ENCODE data around the gene CYB5R2.

The CYB5R2 gene

DNA sequence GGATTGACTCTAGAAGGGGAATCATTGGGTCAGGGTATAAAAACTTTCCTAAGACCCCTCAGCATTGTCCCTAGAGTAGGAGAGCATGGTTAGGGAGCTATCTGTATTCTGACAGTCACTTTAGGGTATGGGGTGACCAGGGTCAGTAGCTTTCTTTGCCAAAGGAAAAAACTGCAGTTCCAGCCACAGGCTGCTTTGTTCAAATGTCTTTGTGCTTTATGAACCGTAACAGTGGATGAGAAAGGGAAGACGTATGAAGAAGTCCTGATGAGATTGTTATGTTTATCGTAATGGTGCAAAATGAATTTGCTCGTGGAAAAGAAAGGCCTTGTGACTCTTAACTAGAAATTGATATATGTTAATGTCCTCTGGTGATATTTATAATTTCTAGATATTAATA, 30.0 kb downstream of the CYB5R2 start:
- DNase-seq (ENCODE audit: low spot score in 2 of 2) (no peak), ATAC-seq (replicated peaks; ENCODE audit: extremely low read depth, poor library complexity, severe bottlenecking) (no peak)
- Mint-ChIP-seq H3K9me3 (no peaks in the 10 kb centered on the region), H3K36me3 (ENCODE audit: insufficient read depth) (peaks cover 3% of the 10 kb centered on the region), H3K27ac (ENCODE audit: low read depth) (no peak overlapping the region), H3K4me3 (no peak overlapping the region), H3K27me3 (no peaks in the 10 kb centered on the region), H3K4me1 (no peaks in the 10 kb centered on the region)

DNA sequence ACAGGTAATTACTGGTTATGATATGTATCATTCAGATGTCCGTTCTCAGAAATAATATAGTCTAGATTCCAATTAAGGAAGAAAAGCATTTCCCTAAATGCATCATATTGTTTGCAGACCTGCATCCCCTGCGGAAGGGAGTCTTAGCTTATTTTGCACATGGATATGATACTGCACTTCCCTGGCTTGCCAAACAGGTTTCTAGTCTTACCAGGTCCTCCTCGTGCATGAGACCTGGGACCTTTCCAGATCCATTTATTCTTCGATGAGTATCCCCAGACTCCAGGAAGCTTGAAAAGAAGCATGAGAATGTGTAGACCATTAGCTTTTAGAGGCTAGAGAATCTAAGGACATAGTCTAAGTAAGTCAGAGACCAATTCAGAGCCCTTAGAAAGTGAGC, 30.6 kb downstream of the CYB5R2 start:
- H3K27me3 Mint-ChIP-seq = no peaks in the 10 kb centered on the region
- H3K36me3 Mint-ChIP-seq (ENCODE audit: insufficient read depth) = peaks cover 2% of the 10 kb centered on the region
- no peaks in the 10 kb centered on the region for H3K4me1 Mint-ChIP-seq
- DNase-seq (ENCODE audit: low spot score in 2 of 2) = no peak
- ATAC-seq (replicated peaks; ENCODE audit: extremely low read depth, poor library complexity, severe bottlenecking) = no peak
- no peaks in the 10 kb centered on the region for H3K9me3 Mint-ChIP-seq
- no peak overlapping the region for H3K27ac Mint-ChIP-seq (ENCODE audit: low read depth)
- no peak overlapping the region for H3K4me3 Mint-ChIP-seq

DNA sequence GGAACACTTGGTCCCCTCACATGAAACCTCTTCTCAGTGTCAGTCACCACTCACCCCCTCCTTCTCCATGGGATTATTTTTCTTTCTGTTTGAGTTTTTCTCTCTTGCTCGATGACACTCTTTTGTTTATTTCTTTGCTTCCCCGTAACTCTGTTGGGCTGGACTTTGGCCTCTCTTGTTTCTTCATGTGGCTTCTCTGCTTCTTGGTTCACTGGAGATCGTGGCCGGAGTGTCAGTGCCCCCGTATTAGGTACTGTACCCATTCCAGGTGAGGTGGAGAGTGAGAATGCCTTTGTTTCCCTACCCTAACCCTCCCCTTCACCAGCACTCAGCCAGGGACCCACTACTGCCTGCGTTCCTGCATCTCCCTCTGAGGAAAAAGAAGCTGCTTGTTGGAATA, 32.5 kb downstream of the CYB5R2 start:
- DNase-seq (ENCODE audit: low spot score in 2 of 2) (no peak), ATAC-seq (replicated peaks; ENCODE audit: extremely low read depth, poor library complexity, severe bottlenecking) (no peak)
- Mint-ChIP-seq H3K9me3 (no peaks in the 10 kb centered on the region), H3K4me1 (no peaks in the 10 kb centered on the region), H3K27ac (ENCODE audit: low read depth) (no peak overlapping the region), H3K36me3 (ENCODE audit: insufficient read depth) (peaks cover 2% of the 10 kb centered on the region), H3K4me3 (no peak overlapping the region), H3K27me3 (no peaks in the 10 kb centered on the region)

DNA sequence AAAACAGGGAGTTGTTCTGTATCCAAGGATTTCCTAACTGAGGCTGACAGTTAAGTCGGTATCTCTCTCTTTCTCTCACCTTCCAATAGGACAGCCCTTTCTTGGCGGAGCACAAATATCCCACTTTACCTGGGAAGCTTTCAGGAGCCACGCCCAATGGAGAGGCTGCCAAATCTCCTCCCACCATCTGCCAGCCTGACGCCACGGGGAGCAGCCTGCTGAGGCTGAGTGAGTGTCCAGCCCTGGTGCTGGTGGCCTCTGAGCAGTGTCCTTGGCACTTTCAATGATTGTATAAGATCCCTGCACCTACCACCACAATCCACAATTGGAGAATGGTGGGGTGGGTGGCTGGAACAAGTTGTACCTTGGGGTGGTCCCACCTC, 33.7 kb downstream of the CYB5R2 start:
- Mint-ChIP-seq H3K4me3 (no peak overlapping the region), H3K4me1 (no peaks in the 10 kb centered on the region), H3K9me3 (no peaks in the 10 kb centered on the region), H3K27me3 (no peaks in the 10 kb centered on the region), H3K27ac (ENCODE audit: low read depth) (no peak overlapping the region), H3K36me3 (ENCODE audit: insufficient read depth) (peaks cover 2% of the 10 kb centered on the region)
- DNase-seq (ENCODE audit: low spot score in 2 of 2) = no peak
- no peak for ATAC-seq (replicated peaks; ENCODE audit: extremely low read depth, poor library complexity, severe bottlenecking)

DNA sequence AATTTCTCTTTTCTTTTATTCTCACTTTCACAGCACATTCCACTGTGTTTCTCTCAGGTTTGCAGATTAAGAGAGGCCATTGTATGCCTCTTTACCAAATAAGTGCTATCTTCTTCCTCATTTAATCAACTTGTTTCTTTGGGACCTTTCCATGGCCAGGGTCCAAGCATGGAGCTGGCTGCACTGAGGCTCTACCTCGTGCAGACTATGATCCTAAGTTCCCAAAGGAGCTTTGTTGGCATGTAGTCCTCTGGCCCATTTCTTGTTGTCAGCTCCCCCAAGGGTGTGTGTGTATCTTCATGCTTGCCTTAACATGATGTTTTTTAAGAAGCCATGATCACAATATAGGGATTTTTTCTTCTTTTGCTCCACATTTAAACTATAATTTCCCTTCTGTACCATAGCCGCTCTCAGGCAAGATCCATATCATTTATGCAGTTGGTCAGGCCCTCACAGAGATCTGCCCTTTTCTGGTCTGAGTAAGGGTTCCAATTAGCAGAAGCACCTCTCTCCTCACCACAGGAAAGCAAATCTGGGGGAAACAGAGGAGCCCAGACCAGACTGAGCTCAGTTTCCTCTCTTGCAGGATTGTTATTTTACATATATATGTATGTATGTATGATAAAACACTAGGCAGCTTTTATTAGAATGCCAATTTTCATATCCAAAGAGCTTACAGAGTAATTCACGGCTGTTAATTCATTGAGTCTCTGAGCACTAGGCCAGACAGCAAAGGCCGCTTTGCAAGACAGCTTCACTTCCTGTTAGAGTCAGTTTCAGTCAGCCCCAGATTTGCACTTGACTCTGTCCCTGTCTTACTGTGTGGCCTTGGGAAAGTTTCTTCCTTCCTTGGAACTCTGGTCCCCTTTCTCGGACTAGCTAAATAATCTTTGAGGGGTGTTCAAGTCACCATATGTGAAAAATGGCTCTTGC, 34.3 kb downstream of the CYB5R2 start:
- DNase-seq (ENCODE audit: low spot score in 2 of 2) = no peak
- Mint-ChIP-seq H3K27ac (ENCODE audit: low read depth) (no peak overlapping the region), H3K36me3 (ENCODE audit: insufficient read depth) (peaks cover 5% of the 10 kb centered on the region), H3K9me3 (no peaks in the 10 kb centered on the region), H3K27me3 (no peaks in the 10 kb centered on the region), H3K4me3 (no peak overlapping the region), H3K4me1 (no peaks in the 10 kb centered on the region)
- ATAC-seq (replicated peaks; ENCODE audit: extremely low read depth, poor library complexity, severe bottlenecking) = no peak

DNA sequence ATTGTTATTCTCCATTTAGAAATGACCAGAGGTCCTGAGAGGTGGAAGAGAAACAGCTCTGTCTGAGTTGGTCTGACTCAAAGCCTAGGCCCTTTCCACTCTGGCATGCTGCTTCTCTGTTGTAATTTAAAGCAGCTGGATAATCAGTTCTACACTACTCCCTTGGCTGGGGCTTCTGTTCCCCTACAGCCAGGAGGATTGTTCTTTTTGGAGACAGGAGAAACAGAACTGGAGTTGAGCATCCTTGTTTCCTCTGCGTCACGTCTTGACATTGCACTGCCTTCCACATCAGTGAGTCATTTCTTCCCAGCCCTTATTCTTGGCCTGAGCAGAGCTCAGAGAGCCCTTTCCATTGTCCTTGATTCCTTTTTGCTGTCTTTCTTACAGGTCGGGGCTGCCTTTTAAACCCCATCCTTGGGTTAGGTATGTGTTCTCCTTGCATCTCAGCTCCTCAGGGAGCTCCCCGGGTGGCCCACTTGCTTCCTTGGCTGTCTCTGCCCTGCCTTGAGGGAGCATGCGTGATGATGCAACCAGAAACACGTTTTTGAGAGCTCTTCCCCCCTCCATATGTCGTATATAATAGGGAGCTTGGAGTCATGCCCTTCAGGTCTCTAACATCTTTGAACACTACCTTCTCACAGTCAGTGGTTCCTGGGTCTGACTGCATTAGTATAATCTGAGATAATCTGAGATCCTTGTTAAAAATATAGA, 35.7 kb downstream of the CYB5R2 start:
- DNase-seq (ENCODE audit: low spot score in 2 of 2) (no peak), ATAC-seq (replicated peaks; ENCODE audit: extremely low read depth, poor library complexity, severe bottlenecking) (no peak)
- Mint-ChIP-seq H3K4me1 (no peaks in the 10 kb centered on the region), H3K27ac (ENCODE audit: low read depth) (no peak overlapping the region), H3K4me3 (no peak overlapping the region), H3K36me3 (ENCODE audit: insufficient read depth) (peaks cover 5% of the 10 kb centered on the region), H3K9me3 (no peaks in the 10 kb centered on the region), H3K27me3 (no peaks in the 10 kb centered on the region)

DNA sequence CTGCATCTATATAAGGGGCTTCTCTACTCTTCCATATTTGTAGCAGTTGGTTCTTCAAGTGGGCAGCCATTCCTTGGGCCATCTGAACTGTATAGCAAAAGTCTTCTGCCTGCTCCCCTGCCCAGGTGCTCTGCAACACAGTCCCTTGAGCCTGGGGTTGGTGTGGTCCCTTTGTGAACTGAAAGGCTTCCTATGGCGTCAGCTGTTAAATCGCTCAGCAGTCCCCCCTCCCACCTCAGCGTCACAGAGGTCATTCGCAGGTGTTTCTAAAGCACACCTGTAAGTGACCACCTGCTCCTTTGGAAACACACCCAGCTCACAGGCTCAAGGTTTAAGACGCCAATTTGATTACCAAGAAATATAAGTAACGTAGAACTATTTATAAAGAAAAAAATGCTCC, 37.0 kb downstream of the CYB5R2 start:
- ATAC-seq (replicated peaks; ENCODE audit: extremely low read depth, poor library complexity, severe bottlenecking) = no peak
- no peak overlapping the region for H3K27ac Mint-ChIP-seq (ENCODE audit: low read depth)

DNA sequence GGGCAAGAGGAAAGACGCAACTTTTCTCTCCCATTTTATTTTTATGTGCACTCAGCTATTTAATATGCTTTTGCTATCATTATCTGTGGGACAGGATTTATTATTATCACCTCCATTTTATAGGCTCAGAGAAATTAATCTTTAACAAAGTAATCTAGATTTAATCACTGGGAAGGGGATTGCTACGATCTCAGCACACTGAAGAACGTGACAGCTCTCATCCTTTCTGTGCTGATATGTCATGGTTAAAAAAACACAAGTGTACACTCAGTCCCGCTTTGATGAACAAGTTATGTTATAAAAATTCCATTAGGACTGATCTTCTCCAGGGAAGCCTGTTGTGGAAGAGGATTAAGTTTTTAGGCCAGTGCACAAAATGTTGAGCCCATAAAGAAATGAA, 37.6 kb downstream of the CYB5R2 start:
- Mint-ChIP-seq H3K4me3 (no peak overlapping the region), H3K27me3 (no peaks in the 10 kb centered on the region)

More for the DNA sequence above, 37.0 kb downstream of the CYB5R2 start:
- no peaks in the 10 kb centered on the region for H3K4me1 Mint-ChIP-seq
- H3K9me3 Mint-ChIP-seq = no peaks in the 10 kb centered on the region
- no peaks in the 10 kb centered on the region for H3K27me3 Mint-ChIP-seq
- no peak for DNase-seq (ENCODE audit: low spot score in 2 of 2)
- peaks cover 5% of the 10 kb centered on the region for H3K36me3 Mint-ChIP-seq (ENCODE audit: insufficient read depth)
- no peak overlapping the region for H3K4me3 Mint-ChIP-seq

DNA sequence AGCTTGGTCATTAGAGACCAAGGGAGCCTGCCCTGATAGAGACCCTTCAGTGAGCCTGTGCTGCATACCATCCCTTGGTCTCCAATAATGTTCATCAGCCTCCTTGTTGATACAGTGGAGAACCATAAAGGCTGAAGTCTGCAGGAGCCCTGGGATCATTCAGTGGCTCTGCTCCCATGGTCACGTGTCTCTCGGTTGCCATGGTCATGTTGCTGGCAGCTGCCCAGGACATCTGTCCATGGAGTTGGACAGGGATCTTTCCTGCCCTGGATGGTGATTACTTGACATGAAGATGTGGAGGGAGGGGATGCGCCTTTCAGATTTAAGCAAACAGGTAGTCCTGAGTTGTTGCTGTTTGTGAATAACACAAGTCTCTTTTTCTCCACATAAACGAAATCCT, 38.2 kb downstream of the CYB5R2 start:
- no peaks in the 10 kb centered on the region for H3K27me3 Mint-ChIP-seq
- H3K27ac Mint-ChIP-seq (ENCODE audit: low read depth) = no peak overlapping the region
- H3K4me1 Mint-ChIP-seq = no peaks in the 10 kb centered on the region
- DNase-seq (ENCODE audit: low spot score in 2 of 2) (no peak), ATAC-seq (replicated peaks; ENCODE audit: extremely low read depth, poor library complexity, severe bottlenecking) (no peak)
- no peaks in the 10 kb centered on the region for H3K9me3 Mint-ChIP-seq
- no peak overlapping the region for H3K4me3 Mint-ChIP-seq
- H3K36me3 Mint-ChIP-seq (ENCODE audit: insufficient read depth) = peaks cover 3% of the 10 kb centered on the region

More for the DNA sequence above, 37.6 kb downstream of the CYB5R2 start:
- Mint-ChIP-seq H3K4me1 (no peaks in the 10 kb centered on the region), H3K27ac (ENCODE audit: low read depth) (no peak overlapping the region), H3K36me3 (ENCODE audit: insufficient read depth) (peaks cover 3% of the 10 kb centered on the region), H3K9me3 (no peaks in the 10 kb centered on the region)
- DNase-seq (ENCODE audit: low spot score in 2 of 2) (no peak), ATAC-seq (replicated peaks; ENCODE audit: extremely low read depth, poor library complexity, severe bottlenecking) (no peak)

DNA sequence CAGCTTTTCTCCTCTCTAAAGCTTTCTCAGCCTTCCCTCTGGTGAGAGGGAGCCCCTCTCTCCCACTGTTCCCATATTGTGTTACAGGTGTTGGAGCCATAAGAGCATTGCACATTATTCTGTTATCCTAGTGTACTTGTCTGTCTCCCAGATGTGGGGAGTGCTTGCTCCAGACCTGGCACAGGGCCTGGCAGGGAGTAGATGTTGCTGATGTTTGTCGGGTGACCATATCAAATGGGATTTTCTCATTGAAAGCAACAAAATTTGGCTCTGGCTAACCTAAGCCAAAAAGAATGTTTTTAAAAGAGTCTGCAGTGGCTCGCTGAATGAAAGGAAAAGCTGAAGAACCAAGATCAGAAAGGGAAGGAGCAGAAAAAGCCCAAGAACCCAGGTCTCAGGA, 41.1 kb downstream of the CYB5R2 start:
- peaks cover 7% of the 10 kb centered on the region for H3K36me3 Mint-ChIP-seq (ENCODE audit: insufficient read depth)
- no peak overlapping the region for H3K27ac Mint-ChIP-seq (ENCODE audit: low read depth)
- DNase-seq (ENCODE audit: low spot score in 2 of 2) = no peak
- H3K27me3 Mint-ChIP-seq = no peaks in the 10 kb centered on the region
- no peaks in the 10 kb centered on the region for H3K4me1 Mint-ChIP-seq
- no peak for ATAC-seq (replicated peaks; ENCODE audit: extremely low read depth, poor library complexity, severe bottlenecking)
- no peaks in the 10 kb centered on the region for H3K9me3 Mint-ChIP-seq
- no peak overlapping the region for H3K4me3 Mint-ChIP-seq

DNA sequence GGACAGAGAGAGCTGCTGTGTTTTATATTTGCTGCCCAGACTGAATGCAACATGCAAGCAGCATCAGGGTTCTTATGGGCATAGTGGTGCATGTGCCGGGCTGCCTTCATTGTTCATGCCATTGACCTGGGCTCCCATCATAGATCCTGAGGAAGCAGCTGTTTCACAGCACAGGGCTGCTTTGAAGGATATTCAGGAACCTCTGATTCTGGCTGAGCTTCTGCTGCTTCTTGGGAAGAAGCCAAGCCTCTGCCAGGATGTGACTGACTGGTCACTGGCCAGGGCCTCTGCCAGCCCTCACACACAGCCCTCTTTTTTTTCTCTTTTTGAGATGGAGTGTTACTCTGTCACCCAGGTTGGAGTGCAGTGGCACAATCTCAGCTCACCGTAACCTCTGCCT, 43.3 kb downstream of the CYB5R2 start:
- ATAC-seq (replicated peaks; ENCODE audit: extremely low read depth, poor library complexity, severe bottlenecking) (no peak), DNase-seq (ENCODE audit: low spot score in 2 of 2) (no peak)
- peaks cover 7% of the 10 kb centered on the region for H3K36me3 Mint-ChIP-seq (ENCODE audit: insufficient read depth)
- H3K4me3 Mint-ChIP-seq = no peak overlapping the region
- H3K9me3 Mint-ChIP-seq = no peaks in the 10 kb centered on the region
- no peaks in the 10 kb centered on the region for H3K27me3 Mint-ChIP-seq
- H3K27ac Mint-ChIP-seq (ENCODE audit: low read depth) = no peak overlapping the region
- H3K4me1 Mint-ChIP-seq = no peaks in the 10 kb centered on the region

DNA sequence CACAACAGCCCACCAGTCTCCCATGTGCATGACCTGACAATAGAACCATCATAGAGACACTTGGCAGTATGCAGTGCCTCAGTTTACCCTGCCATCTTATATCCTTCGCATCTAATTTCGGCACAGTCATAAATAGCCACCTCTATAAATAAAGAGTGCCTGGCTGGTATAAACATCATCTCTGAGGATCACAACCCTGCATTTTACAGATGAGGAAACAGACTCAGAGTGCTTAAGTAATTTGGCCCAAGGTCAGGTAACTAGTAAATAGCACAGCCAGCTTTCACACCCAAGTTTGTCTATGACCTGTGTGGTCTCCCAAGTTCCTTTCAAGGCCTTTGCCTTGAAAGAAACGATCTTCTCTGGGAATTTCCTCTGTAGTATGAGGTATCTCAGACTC, 44.6 kb downstream of the CYB5R2 start:
- Mint-ChIP-seq H3K9me3 (no peaks in the 10 kb centered on the region), H3K27ac (ENCODE audit: low read depth) (no peak overlapping the region), H3K4me3 (no peak overlapping the region), H3K4me1 (no peaks in the 10 kb centered on the region), H3K27me3 (no peaks in the 10 kb centered on the region), H3K36me3 (ENCODE audit: insufficient read depth) (peaks cover 4% of the 10 kb centered on the region)
- no peak for DNase-seq (ENCODE audit: low spot score in 2 of 2)
- ATAC-seq (replicated peaks; ENCODE audit: extremely low read depth, poor library complexity, severe bottlenecking) = no peak

DNA sequence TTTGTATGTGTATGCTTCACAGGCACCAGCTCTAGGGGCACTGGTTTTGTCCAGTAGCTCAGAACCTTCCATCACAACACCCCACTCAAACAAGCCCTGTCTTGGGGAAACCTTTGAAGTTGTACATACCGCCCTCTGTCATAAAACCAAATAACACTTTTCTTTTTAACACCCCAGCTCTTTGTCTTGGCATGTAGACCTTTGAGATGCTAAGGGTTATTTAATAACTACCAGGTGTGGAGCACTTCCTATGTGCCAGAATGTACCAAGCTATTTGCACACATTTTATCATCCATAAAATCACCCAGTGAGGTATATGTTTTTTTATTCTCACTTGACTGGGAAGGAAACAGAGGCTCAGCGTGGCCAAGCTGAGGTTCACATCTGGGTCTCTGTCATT, 50.6 kb downstream of the CYB5R2 start:
- H3K4me3 Mint-ChIP-seq = no peak overlapping the region
- DNase-seq (ENCODE audit: low spot score in 2 of 2) = no peak
- H3K4me1 Mint-ChIP-seq = no peaks in the 10 kb centered on the region
- H3K9me3 Mint-ChIP-seq = no peaks in the 10 kb centered on the region
- H3K27me3 Mint-ChIP-seq = no peaks in the 10 kb centered on the region
- no peak overlapping the region for H3K27ac Mint-ChIP-seq (ENCODE audit: low read depth)
- ATAC-seq (replicated peaks; ENCODE audit: extremely low read depth, poor library complexity, severe bottlenecking) = no peak
- peaks cover 2% of the 10 kb centered on the region for H3K36me3 Mint-ChIP-seq (ENCODE audit: insufficient read depth)
